ENCODE measurements around the gene SEC16B. TPM values are rescaled to one million over a fixed set of nuclear protein-coding genes. Genes with fewer than 3 reads are reported as not detected.
A peak's percentile ranks its signal among the peaks of the same experiment; 100 is the strongest.

SEC16B gene
- total and polyA plus RNA-seq, 9 donors = 5.5 to 8.5 (median 7.0) TPM

DNA sequence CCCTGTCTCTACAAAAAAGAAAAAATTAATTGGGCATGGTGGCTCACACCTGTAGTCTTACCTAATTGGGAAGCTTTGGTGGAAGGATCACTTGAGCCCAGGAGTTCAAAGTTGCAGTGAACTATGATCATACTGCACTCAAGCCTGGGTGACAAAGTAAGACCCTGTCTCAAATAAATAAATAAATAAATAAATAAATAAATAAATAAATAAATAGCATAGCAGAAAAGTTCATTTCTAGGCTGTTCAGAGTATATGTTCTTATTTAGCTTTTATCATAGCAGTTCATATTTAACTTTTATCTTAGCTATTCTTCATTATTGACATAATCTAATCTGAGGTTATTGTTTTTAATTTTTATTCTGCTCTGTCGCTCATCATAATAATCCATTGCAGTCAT lies 8.7 kb upstream of the SEC16B start:
- no peak overlapping the region for H3K27ac ChIP-seq (ENCODE audit: low read length)
- WGBS (ENCODE audit: insufficient coverage) = no CpG with 5 or more reads among the region's 1 CpG
- no peaks in the 10 kb centered on the region for H3K9me3 ChIP-seq (replicated peaks; ENCODE audit: control insufficient read depth, low read depth, low read length)
- DNase-seq = no peak
- no peaks in the 10 kb centered on the region for H3K27me3 ChIP-seq (ENCODE audit: control insufficient read depth, insufficient read depth, low read length)
- peaks cover 2% of the 10 kb centered on the region for H3K36me3 ChIP-seq (ENCODE audit: control insufficient read depth, insufficient read depth, low read length)
- peaks cover 6% of the 10 kb centered on the region for H3K4me1 ChIP-seq (ENCODE audit: control insufficient read depth, insufficient read depth, low read length)
- no peak overlapping the region for H3K4me3 ChIP-seq (ENCODE audit: low read length)

DNA sequence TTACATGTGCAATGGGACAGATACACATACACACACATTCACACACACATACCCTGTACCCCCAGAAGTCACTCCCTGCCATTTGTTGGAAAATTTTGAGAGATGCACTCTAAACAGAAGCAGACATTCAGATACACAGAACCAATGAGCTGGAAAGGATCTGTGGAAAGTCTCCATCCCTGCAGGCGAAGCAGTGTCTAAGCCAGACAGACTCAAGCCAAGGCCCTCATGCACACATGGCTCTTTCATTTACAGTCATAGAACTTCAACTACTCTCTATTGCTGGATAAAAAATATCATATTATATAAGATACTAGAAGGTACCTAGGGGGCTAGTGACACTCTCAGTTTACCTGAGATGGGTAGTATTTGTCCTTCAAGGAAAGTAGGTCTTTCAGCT lies 7.3 kb upstream of the SEC16B start:
- WGBS (ENCODE audit: insufficient coverage) = no CpG with 5 or more reads among the region's 1 CpG
- Histone ChIP-seq H3K27me3 (ENCODE audit: control insufficient read depth, insufficient read depth, low read length) (no peaks in the 10 kb centered on the region), H3K9me3 (replicated peaks; ENCODE audit: control insufficient read depth, low read depth, low read length) (no peaks in the 10 kb centered on the region), H3K4me3 (ENCODE audit: low read length) (no peak overlapping the region), H3K4me1 (ENCODE audit: control insufficient read depth, insufficient read depth, low read length) (no peaks in the 10 kb centered on the region), H3K36me3 (ENCODE audit: control insufficient read depth, insufficient read depth, low read length) (peaks cover 9% of the 10 kb centered on the region), H3K27ac (ENCODE audit: low read length) (no peak overlapping the region)
- DNase-seq = peak; percentile 65

DNA sequence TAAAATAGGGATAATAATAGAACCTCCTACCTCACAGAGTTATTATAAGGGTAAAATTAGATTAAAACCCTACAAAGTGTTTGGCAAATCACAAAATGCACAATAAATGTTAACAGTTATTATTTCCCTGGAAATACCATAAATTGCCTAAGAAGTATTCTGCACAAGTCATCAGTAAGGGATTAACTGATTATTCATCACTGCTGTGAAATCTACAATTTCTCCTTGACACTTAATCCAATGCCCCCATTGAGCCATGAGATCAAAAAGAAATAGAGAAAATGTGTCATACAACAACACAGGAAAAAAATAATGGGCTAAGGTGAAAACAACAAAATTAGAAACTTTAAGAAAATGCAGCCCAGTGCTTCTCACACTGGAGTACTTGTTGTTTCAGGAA lies 6.7 kb upstream of the SEC16B start:
- Histone ChIP-seq H3K27ac (ENCODE audit: low read length) (no peak overlapping the region), H3K4me1 (ENCODE audit: control insufficient read depth, insufficient read depth, low read length) (no peaks in the 10 kb centered on the region)

DNA sequence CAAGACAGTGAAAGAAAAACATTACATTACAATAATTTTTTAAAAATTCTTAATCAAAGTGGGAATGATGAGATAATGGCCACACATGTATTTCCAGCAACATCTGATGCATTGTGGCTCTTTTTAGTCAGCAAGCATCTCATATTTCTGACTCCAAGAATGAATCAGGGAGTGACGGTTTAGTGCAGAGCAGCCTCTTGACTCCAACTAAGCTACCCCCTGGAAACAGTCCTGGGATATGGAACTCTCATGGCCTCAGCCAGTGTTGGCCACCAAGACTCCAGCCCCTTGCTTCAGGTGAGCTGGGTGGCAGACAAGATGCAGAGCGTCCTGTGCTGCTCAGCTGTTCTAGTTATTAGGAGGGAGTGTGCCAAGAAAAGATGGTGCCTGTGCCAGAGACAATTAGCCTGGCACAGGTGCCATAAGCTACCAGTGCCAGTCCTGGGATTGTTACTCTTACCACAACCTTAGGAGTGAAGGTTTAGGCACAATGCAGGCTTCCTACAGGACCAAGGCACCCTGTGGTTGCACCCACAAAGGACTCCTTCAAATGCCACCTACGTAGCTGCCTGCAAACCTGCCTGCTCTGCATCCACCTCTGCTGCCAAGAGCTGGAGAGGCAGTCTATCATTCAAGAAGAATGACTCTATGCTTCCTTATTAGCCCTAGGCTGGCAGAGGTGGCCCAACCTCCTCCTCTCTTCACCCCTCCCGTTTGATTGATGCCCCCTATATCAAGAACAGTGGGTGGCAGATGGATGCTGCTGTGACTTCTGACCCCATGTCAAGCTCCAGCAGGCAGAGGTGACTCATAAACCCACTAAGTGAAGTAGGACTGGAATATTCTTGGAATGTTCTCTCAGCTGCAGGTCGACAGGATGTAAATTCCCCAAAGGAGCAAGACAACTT lies 6.0 kb upstream of the SEC16B start:
- no peaks in the 10 kb centered on the region for H3K27me3 ChIP-seq (ENCODE audit: control insufficient read depth, insufficient read depth, low read length)
- no peaks in the 10 kb centered on the region for H3K9me3 ChIP-seq (replicated peaks; ENCODE audit: control insufficient read depth, low read depth, low read length)
- H3K36me3 ChIP-seq (ENCODE audit: control insufficient read depth, insufficient read depth, low read length) = peaks cover 9% of the 10 kb centered on the region
- no peak overlapping the region for H3K4me3 ChIP-seq (ENCODE audit: low read length)
- no peak overlapping the region for H3K27ac ChIP-seq (ENCODE audit: low read length)
- no peaks in the 10 kb centered on the region for H3K4me1 ChIP-seq (ENCODE audit: control insufficient read depth, insufficient read depth, low read length)
- WGBS (ENCODE audit: insufficient coverage) = 92% methylated on average over 2 of the region's 5 CpGs
- DNase-seq = no peak

More for the DNA sequence above, 6.7 kb upstream of the SEC16B start:
- peaks cover 9% of the 10 kb centered on the region for H3K36me3 ChIP-seq (ENCODE audit: control insufficient read depth, insufficient read depth, low read length)
- no peaks in the 10 kb centered on the region for H3K9me3 ChIP-seq (replicated peaks; ENCODE audit: control insufficient read depth, low read depth, low read length)
- no peaks in the 10 kb centered on the region for H3K27me3 ChIP-seq (ENCODE audit: control insufficient read depth, insufficient read depth, low read length)
- H3K4me3 ChIP-seq (ENCODE audit: low read length) = no peak overlapping the region
- no peak for DNase-seq

DNA sequence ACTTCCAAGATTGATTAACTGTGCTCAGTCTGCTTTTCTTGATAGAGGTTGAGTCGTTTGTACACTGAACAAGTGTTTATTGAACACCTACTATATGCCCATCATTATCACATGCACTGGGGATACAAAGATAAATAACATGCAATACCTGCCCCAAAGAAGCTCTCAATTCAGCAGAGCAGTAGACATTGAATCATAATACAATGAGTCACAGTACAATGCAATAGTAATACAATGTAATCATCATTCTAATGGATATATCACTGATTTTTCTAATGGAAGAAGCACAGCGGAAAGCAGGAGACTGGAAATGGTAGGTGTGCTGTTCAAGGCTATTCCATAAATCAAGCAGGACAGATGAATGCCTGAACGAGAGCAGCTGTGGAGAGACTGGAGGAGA lies 3.7 kb upstream of the SEC16B start:
- no CpG with 5 or more reads among the region's 3 CpGs for WGBS (ENCODE audit: insufficient coverage)

DNA sequence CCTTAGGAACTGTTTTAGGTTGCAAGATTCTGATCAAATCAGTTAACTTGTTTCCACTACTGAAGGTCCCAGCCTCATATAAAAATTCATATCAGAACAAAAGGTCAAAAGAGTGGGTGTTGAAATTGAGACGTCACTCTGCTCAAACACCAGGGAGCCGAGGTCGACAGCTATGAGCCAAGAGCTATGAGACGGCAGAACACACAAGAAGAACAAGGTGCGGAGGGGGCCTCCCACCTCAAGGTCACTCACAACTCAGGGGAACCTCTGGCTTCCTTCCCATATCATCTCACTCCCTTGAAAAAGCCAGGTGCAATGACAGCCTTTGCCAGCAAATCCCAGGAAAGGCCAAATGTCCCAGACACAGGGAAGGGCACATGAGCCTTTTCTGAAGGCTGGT lies 749 bp downstream of the SEC16B start:
- no peak for DNase-seq
- H3K4me3 ChIP-seq (ENCODE audit: low read length) = no peak overlapping the region
- H3K27ac ChIP-seq (ENCODE audit: low read length) = no peak overlapping the region
- 31% methylated on average over 2 of the region's 5 CpGs for WGBS (ENCODE audit: insufficient coverage)
- no peaks in the 10 kb centered on the region for H3K4me1 ChIP-seq (ENCODE audit: control insufficient read depth, insufficient read depth, low read length)
- no peaks in the 10 kb centered on the region for H3K9me3 ChIP-seq (replicated peaks; ENCODE audit: control insufficient read depth, low read depth, low read length)
- peaks cover 25% of the 10 kb centered on the region for H3K36me3 ChIP-seq (ENCODE audit: control insufficient read depth, insufficient read depth, low read length)
- H3K27me3 ChIP-seq (ENCODE audit: control insufficient read depth, insufficient read depth, low read length) = no peaks in the 10 kb centered on the region

More for the DNA sequence above, 3.7 kb upstream of the SEC16B start:
- Histone ChIP-seq H3K9me3 (replicated peaks; ENCODE audit: control insufficient read depth, low read depth, low read length) (no peaks in the 10 kb centered on the region), H3K27ac (ENCODE audit: low read length) (no peak overlapping the region), H3K27me3 (ENCODE audit: control insufficient read depth, insufficient read depth, low read length) (no peaks in the 10 kb centered on the region), H3K4me1 (ENCODE audit: control insufficient read depth, insufficient read depth, low read length) (no peaks in the 10 kb centered on the region), H3K36me3 (ENCODE audit: control insufficient read depth, insufficient read depth, low read length) (peaks cover 13% of the 10 kb centered on the region), H3K4me3 (ENCODE audit: low read length) (no peak overlapping the region)
- DNase-seq = no peak

DNA sequence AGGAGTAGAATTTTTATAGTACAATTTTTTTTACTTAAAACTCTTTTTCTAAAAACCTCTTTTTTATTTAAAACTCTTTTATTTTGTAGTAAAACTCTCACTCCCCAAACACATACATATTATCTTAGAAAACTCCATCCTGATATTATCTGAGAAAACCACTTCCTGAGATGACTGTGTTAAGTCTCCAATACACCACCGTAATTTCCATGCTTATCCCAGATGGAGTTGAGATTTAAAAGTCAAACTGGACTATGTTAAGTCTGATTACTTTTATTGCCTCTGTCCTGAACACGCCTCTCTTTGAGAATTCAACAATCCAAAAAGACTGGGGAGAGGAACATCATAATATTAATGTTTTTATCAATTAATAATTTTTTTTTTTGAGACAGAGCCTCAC lies 3.7 kb downstream of the SEC16B start:
- Histone ChIP-seq H3K36me3 (ENCODE audit: control insufficient read depth, insufficient read depth, low read length) (peaks cover 32% of the 10 kb centered on the region), H3K4me1 (ENCODE audit: control insufficient read depth, insufficient read depth, low read length) (no peaks in the 10 kb centered on the region), H3K27ac (ENCODE audit: low read length) (no peak overlapping the region), H3K27me3 (ENCODE audit: control insufficient read depth, insufficient read depth, low read length) (no peaks in the 10 kb centered on the region), H3K9me3 (replicated peaks; ENCODE audit: control insufficient read depth, low read depth, low read length) (no peaks in the 10 kb centered on the region), H3K4me3 (ENCODE audit: low read length) (no peak overlapping the region)
- WGBS (ENCODE audit: insufficient coverage) = no CpG with 5 or more reads among the region's 2 CpGs
- no peak for DNase-seq

DNA sequence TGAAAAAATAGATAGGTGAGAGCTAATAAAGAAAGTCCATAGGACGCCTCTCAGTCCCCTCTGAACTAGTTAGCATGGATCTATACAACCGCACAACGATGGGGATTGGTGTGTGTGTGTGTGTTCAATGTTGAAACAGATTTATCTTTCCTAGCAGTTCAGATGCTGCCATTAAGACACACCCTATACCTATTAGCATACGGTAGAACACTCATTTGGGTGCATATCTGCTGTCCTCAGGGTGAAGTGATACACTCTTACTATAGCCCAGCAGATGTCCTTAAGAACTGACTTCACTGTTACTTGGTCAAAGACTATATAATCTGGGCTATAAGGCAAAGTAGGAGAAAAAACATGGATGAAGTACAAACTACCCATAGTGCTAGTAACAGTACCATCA lies 4.6 kb downstream of the SEC16B start:
- no CpG with 5 or more reads among the region's 4 CpGs for WGBS (ENCODE audit: insufficient coverage)
- H3K9me3 ChIP-seq (replicated peaks; ENCODE audit: control insufficient read depth, low read depth, low read length) = no peaks in the 10 kb centered on the region
- H3K27ac ChIP-seq (ENCODE audit: low read length) = no peak overlapping the region
- DNase-seq = no peak
- H3K36me3 ChIP-seq (ENCODE audit: control insufficient read depth, insufficient read depth, low read length) = peaks cover 40% of the 10 kb centered on the region
- H3K4me3 ChIP-seq (ENCODE audit: low read length) = no peak overlapping the region
- no peaks in the 10 kb centered on the region for H3K4me1 ChIP-seq (ENCODE audit: control insufficient read depth, insufficient read depth, low read length)
- H3K27me3 ChIP-seq (ENCODE audit: control insufficient read depth, insufficient read depth, low read length) = no peaks in the 10 kb centered on the region

DNA sequence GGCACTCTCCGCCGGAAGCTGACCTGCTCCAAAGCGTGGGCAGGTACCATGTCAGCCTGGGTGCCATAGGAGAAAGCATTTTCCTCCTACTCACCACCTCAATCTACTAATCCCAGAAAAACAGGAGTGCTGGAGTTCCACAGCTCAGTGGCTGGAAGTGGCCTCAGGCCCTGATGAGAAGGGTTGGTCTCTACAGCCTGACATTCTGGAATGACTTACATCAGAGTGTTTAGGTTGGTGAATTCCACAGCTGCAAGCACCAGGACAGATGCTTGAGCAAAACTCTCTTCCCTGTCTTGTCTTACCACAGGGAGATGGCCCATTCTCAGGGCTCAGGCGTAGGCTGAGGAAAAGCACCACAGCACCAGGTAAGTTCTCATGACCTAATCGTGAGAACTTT lies 5.5 kb downstream of the SEC16B start:
- WGBS (ENCODE audit: insufficient coverage) = 95% methylated on average over 3 of the region's 5 CpGs
- peaks cover 39% of the 10 kb centered on the region for H3K36me3 ChIP-seq (ENCODE audit: control insufficient read depth, insufficient read depth, low read length)
- no peak overlapping the region for H3K27ac ChIP-seq (ENCODE audit: low read length)
- H3K4me3 ChIP-seq (ENCODE audit: low read length) = no peak overlapping the region
- no peaks in the 10 kb centered on the region for H3K9me3 ChIP-seq (replicated peaks; ENCODE audit: control insufficient read depth, low read depth, low read length)
- H3K27me3 ChIP-seq (ENCODE audit: control insufficient read depth, insufficient read depth, low read length) = no peaks in the 10 kb centered on the region
- DNase-seq = no peak
- no peaks in the 10 kb centered on the region for H3K4me1 ChIP-seq (ENCODE audit: control insufficient read depth, insufficient read depth, low read length)

DNA sequence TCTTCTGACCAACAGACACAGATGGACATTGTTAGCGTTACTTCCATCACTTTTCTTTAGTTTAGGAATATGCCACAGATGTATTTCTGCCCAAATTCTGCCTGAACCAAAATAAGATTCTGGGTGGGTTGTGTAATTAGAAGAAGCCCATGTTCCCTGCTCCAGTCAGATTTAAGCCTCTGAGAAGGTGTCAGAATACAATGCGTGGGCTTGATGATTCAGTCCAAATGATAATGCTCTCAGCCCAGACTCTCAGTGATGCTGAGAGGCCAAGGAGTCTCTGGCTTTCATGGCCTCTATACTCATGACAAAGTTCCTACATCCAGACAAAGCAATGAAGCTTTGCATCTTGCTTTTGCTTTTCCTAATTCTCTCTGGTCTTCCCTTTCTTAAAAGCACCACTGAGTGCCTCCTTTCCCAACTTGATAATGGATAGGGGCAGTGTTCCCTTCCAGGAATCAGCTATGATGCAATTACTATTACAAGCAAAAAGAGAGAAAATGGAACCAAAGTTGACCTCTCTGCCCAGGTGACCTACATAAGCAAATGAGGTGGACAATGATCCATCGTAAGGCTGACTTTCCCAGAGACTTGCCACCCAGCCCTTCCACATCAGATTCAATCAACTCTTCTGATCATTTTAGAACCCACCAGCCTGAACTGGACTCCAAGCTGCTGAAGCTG lies 8.8 kb downstream of the SEC16B start:
- DNase-seq = no peak
- no peaks in the 10 kb centered on the region for H3K9me3 ChIP-seq (replicated peaks; ENCODE audit: control insufficient read depth, low read depth, low read length)
- H3K27me3 ChIP-seq (ENCODE audit: control insufficient read depth, insufficient read depth, low read length) = no peaks in the 10 kb centered on the region
- H3K36me3 ChIP-seq (ENCODE audit: control insufficient read depth, insufficient read depth, low read length) = peaks cover 35% of the 10 kb centered on the region
- H3K4me1 ChIP-seq (ENCODE audit: control insufficient read depth, insufficient read depth, low read length) = no peaks in the 10 kb centered on the region
- WGBS (ENCODE audit: insufficient coverage) = 90% methylated on average over 1 of the region's 3 CpGs
- H3K4me3 ChIP-seq (ENCODE audit: low read length) = no peak overlapping the region
- no peak overlapping the region for H3K27ac ChIP-seq (ENCODE audit: low read length)
